OCI-LY1 (cell line): Measurements from ENCODE around the gene ZNF292.

Source experiments
- H2AFZ ChIP-seq: fragments of 200-600 bp; sonication (generic), shearing (Covaris generic); 2 replicates; pipeline ENCODE4 v1.6.0; 2014; ENCODE audit warnings: antibody characterized with exemption, mild to moderate bottlenecking, low read length
- H3F3A ChIP-seq: fragments of 200-600 bp; sonication (generic), shearing (Covaris generic); 2 replicates; pipeline ENCODE4 v1.6.0; 2014; ENCODE audit warnings: mild to moderate bottlenecking, antibody characterized with exemption, low read length, moderate library complexity; ENCODE audit not compliant: insufficient read depth
- H3K27ac ChIP-seq: fragments of 200-600 bp; sonication (generic); 2 replicates; pipeline ENCODE4 v1.5.1; 2014; ENCODE audit warnings: low read length, mixed run types, mild to moderate bottlenecking, low read depth; ENCODE audit not compliant: poor library complexity, severe bottlenecking
- H3K27me3 ChIP-seq: fragments of 200-600 bp; sonication (generic); 2 replicates; pipeline ENCODE4 v1.6.0; 2014; ENCODE audit warnings: antibody characterized with exemption, mild to moderate bottlenecking, low read length, moderate library complexity; ENCODE audit not compliant: insufficient read depth
- H3K36me3 ChIP-seq: fragments of 200-600 bp; sonication (generic); 2 replicates; pipeline ENCODE4 v1.6.1; 2014; ENCODE audit warnings: mild to moderate bottlenecking, antibody characterized with exemption, low read length, moderate library complexity, mixed read lengths; ENCODE audit not compliant: insufficient read depth
- H3K4me1 ChIP-seq: fragments of 200-600 bp; sonication (generic); 2 replicates; pipeline ENCODE4 v1.5.1; 2014; ENCODE audit warnings: mild to moderate bottlenecking, low read length, moderate library complexity; ENCODE audit not compliant: insufficient read depth, severe bottlenecking
- H3K4me2 ChIP-seq: fragments of 200-600 bp; sonication (generic), shearing (Covaris generic); 2 replicates; pipeline ENCODE4 v1.6.1; 2014; ENCODE audit warnings: low read length
- H3K4me3 ChIP-seq: fragments of 200-600 bp; sonication (generic); 2 replicates; pipeline ENCODE4 v1.5.1; 2014; ENCODE audit warnings: low read length, low read depth, mild to moderate bottlenecking, mixed read lengths; ENCODE audit not compliant: poor library complexity, severe bottlenecking
- H3K79me2 ChIP-seq: fragments of 200-600 bp; shearing (Covaris generic); 2 replicates; pipeline ENCODE4 v1.6.1; 2016; ENCODE audit warnings: mixed run types, low read length, mixed read lengths; ENCODE audit not compliant: insufficient read depth
- H3K9ac ChIP-seq: fragments of 200-600 bp; sonication (generic), shearing (Covaris generic); 2 replicates; pipeline ENCODE4 v1.6.1; 2014; ENCODE audit warnings: mild to moderate bottlenecking, low read length, mixed read lengths
- H3K9me2 ChIP-seq: fragments of 200-600 bp; sonication (generic), shearing (Covaris generic); 2 replicates; pipeline ENCODE4 v1.6.1; 2014; ENCODE audit warnings: low read depth, mild to moderate bottlenecking, low read length, mixed read lengths
- H3K9me3 ChIP-seq: fragments of 200-600 bp; shearing (Covaris generic); 2 replicates; pipeline ENCODE4 v1.6.1; 2014; ENCODE audit warnings: low read length, mixed read lengths
- H4K20me1 ChIP-seq: fragments of 200-600 bp; sonication (generic), shearing (Covaris generic); 2 replicates; pipeline ENCODE4 v1.6.0; 2016; ENCODE audit warnings: mild to moderate bottlenecking, low read length; ENCODE audit not compliant: insufficient read depth
- CTCF ChIP-seq: fragments of 200-600 bp; sonication (generic), shearing (Covaris generic); IDR thresholded peaks from 2 replicates; pipeline ENCODE4 v1.5.1; 2017; ENCODE audit warnings: mild to moderate bottlenecking, antibody characterized with exemption, low read length, moderate library complexity, mixed read lengths
- EZH2 ChIP-seq: fragments of 200-600 bp; sonication (generic), shearing (Covaris generic); IDR thresholded peaks from 2 replicates; pipeline ENCODE4 v1.8.0; 2017; ENCODE audit warnings: borderline replicate concordance, mixed run types, mild to moderate bottlenecking, antibody characterized with exemption, low read length, moderate library complexity, mixed read lengths

ZNF292 gene

GRCh38 chr6:87122477-87122876 lies 32.9 kb upstream of the ZNF292 start:
- Histone ChIP-seq H3K9ac (no peak overlapping the region), H2AFZ (no peak overlapping the region)
- TF ChIP-seq EZH2 (no peak), CTCF (no peak)

GRCh38 chr6:87124074-87124473 lies 31.3 kb upstream of the ZNF292 start:
- Histone ChIP-seq H3K9ac (no peak overlapping the region), H3K9me2 (no peaks in the 10 kb centered on the region), H3K4me2 (no peak overlapping the region), H3K9me3 (no peaks in the 10 kb centered on the region), H3K4me3 (no peak overlapping the region), H3K79me2 (no peaks in the 10 kb centered on the region), H3K27ac (no peak overlapping the region), H3K27me3 (no peaks in the 10 kb centered on the region), H3F3A (no peaks in the 10 kb centered on the region), H2AFZ (no peak overlapping the region), H4K20me1 (no peaks in the 10 kb centered on the region), H3K36me3 (no peaks in the 10 kb centered on the region), H3K4me1 (no peaks in the 10 kb centered on the region)
- no peak for TF ChIP-seq EZH2
- no peak for TF ChIP-seq CTCF

More at GRCh38 chr6:87122477-87122876, 32.9 kb upstream of the ZNF292 start:
- Histone ChIP-seq H3K36me3 (no peaks in the 10 kb centered on the region), H3K79me2 (no peaks in the 10 kb centered on the region), H3K27me3 (no peaks in the 10 kb centered on the region), H3K9me3 (no peaks in the 10 kb centered on the region), H3K9me2 (no peaks in the 10 kb centered on the region), H4K20me1 (no peaks in the 10 kb centered on the region), H3K27ac (no peak overlapping the region), H3K4me1 (no peaks in the 10 kb centered on the region), H3K4me3 (no peak overlapping the region), H3F3A (no peaks in the 10 kb centered on the region), H3K4me2 (no peak overlapping the region)

- no peaks in the 10 kb centered on the region for H3F3A ChIP-seq
- H3K36me3 ChIP-seq, result no peaks in the 10 kb centered on the region
- H3K4me1 ChIP-seq, result no peaks in the 10 kb centered on the region
- no peak for TF ChIP-seq EZH2
- no peak for TF ChIP-seq CTCF
- H3K4me3 ChIP-seq, result no peak overlapping the region
- H3K27me3 ChIP-seq, result no peaks in the 10 kb centered on the region
- H3K9me2 ChIP-seq, result no peaks in the 10 kb centered on the region
- H3K79me2 ChIP-seq, result no peaks in the 10 kb centered on the region
- H2AFZ ChIP-seq, result no peak overlapping the region
- no peak overlapping the region for H3K9ac ChIP-seq
- no peak overlapping the region for H3K4me2 ChIP-seq
- H3K9me3 ChIP-seq, result 0 out of 2 replicates have a peak, but pooled peaks cover 4% of the 10 kb centered on the region
- H4K20me1 ChIP-seq, result no peaks in the 10 kb centered on the region
- no peak overlapping the region for H3K27ac ChIP-seq
These were observed 28.9 kb upstream of the ZNF292 start for GRCh38 chr6:87126501-87126900.
